ENCODE results near the gene TRIML1.

TRIML1 gene

GRCh38 chr4:188130355-188130754 is 8.9 kb upstream of the TRIML1 start:
- TF ChIP-seq CTCF (IDR thresholded peaks at IDR 0.05; ENCODE audit: low read depth, low read length, missing control alignments) = no peak
- in situ Hi-C loops (cut with HindIII; ENCODE audit: low sequenced_read_pairs) = no loop called here
- DNase-seq (ENCODE audit: low read depth) = no peak
- no peak overlapping the region for H3K4me3 ChIP-seq (ENCODE audit: low read depth, low read length)

GRCh38 chr4:188132232-188132631 is 7.0 kb upstream of the TRIML1 start:
- in situ Hi-C loops (cut with HindIII; ENCODE audit: low sequenced_read_pairs) = no loop called here
- TF ChIP-seq CTCF (IDR thresholded peaks at IDR 0.05; ENCODE audit: low read depth, low read length, missing control alignments) = no peak
- no peak for DNase-seq (ENCODE audit: low read depth)
- H3K4me3 ChIP-seq (ENCODE audit: low read depth, low read length) = no peak overlapping the region

- DNase-seq (ENCODE audit: low read depth) = no peak
- in situ Hi-C loops (cut with HindIII; ENCODE audit: low sequenced_read_pairs) = no loop called here
- TF ChIP-seq CTCF (IDR thresholded peaks at IDR 0.05; ENCODE audit: low read depth, low read length, missing control alignments) = no peak
- H3K4me3 ChIP-seq (ENCODE audit: low read depth, low read length) = no peak overlapping the region
These were observed 1.0 kb upstream of the TRIML1 start for GRCh38 chr4:188138227-188138626.

GRCh38 chr4:188139671-188140070 is 430 bp downstream of the TRIML1 start:
- no peak for DNase-seq (ENCODE audit: low read depth)
- no peak for TF ChIP-seq CTCF (IDR thresholded peaks at IDR 0.05; ENCODE audit: low read depth, low read length, missing control alignments)
- H3K4me3 ChIP-seq (ENCODE audit: low read depth, low read length) = no peak overlapping the region
- in situ Hi-C loops (cut with HindIII; ENCODE audit: low sequenced_read_pairs) = no loop called here

GRCh38 chr4:188143731-188144130 is 4.5 kb downstream of the TRIML1 start:
- H3K4me3 ChIP-seq (ENCODE audit: low read depth, low read length) = no peak overlapping the region
- no peak for TF ChIP-seq CTCF (IDR thresholded peaks at IDR 0.05; ENCODE audit: low read depth, low read length, missing control alignments)
- DNase-seq (ENCODE audit: low read depth) = no peak
- in situ Hi-C loops (cut with HindIII; ENCODE audit: low sequenced_read_pairs) = no loop called here

- DNase-seq (ENCODE audit: low read depth) = no peak
- TF ChIP-seq CTCF (IDR thresholded peaks at IDR 0.05; ENCODE audit: low read depth, low read length, missing control alignments) = no peak
- no peak overlapping the region for H3K4me3 ChIP-seq (ENCODE audit: low read depth, low read length)
- in situ Hi-C loops (cut with HindIII; ENCODE audit: low sequenced_read_pairs) = no loop called here
These were observed 6.4 kb downstream of the TRIML1 start for GRCh38 chr4:188145601-188146000.

- no peak for DNase-seq (ENCODE audit: low read depth)
- in situ Hi-C loops (cut with HindIII; ENCODE audit: low sequenced_read_pairs) = no loop called here
These were observed 7.4 kb downstream of the TRIML1 start for GRCh38 chr4:188146618-188147017.

More at GRCh38 chr4:188146618-188147017, 7.4 kb downstream of the TRIML1 start:
- no peak overlapping the region for H3K4me3 ChIP-seq (ENCODE audit: low read depth, low read length)
- TF ChIP-seq CTCF (IDR thresholded peaks at IDR 0.05; ENCODE audit: low read depth, low read length, missing control alignments) = no peak

Measured in astrocyte of the cerebellum (primary cell).